Kidney capillary endothelial cell (primary cell): ENCODE results near the gene PYGO2.
A peak's percentile ranks its signal among the peaks of the same experiment; 100 is the strongest.

Experiments
- DNase-seq: peaks from one replicate; pipeline ENCODE4 v3.0.0-alpha.2; 2018; ENCODE audit warnings: low spot score

Gene PYGO2, protein sequence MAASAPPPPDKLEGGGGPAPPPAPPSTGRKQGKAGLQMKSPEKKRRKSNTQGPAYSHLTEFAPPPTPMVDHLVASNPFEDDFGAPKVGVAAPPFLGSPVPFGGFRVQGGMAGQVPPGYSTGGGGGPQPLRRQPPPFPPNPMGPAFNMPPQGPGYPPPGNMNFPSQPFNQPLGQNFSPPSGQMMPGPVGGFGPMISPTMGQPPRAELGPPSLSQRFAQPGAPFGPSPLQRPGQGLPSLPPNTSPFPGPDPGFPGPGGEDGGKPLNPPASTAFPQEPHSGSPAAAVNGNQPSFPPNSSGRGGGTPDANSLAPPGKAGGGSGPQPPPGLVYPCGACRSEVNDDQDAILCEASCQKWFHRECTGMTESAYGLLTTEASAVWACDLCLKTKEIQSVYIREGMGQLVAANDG

DNA sequence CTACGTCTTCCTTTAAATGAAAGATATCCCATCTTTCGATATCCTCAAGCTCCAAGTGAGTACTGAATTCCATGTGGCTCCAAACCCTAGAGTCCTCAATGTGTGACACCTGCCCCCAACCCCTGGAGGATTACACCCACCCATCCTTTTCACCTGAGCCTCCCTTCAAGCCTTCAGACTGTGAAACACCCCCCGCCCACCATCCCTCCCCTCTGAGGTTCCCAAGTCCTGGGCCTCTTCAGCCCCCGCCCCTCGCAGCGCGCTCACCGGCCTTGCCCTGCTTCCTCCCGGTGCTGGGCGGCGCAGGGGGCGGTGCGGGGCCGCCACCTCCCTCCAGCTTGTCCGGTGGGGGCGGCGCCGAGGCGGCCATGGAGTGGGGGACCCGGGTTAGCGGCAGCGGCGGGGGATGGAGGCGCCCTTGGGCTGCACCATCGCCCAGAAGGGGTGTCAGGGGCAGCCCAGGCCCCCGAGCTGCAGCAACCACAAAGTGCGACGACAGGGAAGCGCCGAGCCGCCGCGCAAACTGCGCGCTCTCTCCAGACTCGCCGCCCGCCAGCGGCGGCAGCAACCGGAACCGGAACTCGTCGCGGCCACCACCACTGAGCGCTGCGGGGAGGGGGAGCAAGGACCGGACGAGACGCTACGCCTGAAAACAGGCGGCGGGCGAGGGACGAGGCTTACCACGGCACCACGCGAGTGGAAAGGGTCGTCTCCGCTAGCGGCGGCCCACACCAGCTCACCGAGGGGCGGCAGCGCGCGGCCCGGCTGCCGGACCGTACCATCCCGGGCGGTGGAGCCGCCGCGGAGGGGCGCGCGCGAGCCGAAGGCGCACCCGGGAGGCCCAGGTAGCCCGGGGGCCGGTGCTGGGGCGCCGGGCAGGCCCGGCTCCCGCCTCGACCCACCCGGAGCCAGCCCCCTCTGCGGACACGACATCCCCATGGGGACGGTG, at the start of gene PYGO2:
Gene PYGO2, minus strand, starts transcription at position 576 of the 949 bp plus-strand sequence. Its CDS starts 206 bp downstream, at position 370.
- peak; percentile 66 for DNase-seq

DNA sequence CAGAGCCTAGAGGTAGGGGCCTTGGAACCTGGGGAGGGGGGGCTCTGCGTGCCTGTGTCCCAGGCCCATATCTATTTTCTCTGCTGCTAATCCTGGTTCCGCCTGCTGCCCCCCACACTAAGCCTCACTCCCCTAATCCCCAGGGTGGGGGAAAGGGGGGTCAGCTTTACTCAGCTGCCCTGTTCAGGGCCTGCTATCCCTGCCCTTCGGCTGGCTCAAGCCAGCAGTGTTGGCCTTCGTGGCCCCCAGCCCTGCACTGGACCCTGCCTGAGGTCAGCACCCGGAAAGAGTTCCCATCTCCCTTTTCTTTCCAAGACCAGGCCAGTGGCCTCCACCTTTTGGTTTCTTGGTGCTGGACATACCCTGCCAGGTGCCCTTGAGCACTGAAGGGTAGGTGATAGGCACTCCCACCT, 49.4 kb upstream of the PYGO2 start:
- DNase-seq: no peak

DNA sequence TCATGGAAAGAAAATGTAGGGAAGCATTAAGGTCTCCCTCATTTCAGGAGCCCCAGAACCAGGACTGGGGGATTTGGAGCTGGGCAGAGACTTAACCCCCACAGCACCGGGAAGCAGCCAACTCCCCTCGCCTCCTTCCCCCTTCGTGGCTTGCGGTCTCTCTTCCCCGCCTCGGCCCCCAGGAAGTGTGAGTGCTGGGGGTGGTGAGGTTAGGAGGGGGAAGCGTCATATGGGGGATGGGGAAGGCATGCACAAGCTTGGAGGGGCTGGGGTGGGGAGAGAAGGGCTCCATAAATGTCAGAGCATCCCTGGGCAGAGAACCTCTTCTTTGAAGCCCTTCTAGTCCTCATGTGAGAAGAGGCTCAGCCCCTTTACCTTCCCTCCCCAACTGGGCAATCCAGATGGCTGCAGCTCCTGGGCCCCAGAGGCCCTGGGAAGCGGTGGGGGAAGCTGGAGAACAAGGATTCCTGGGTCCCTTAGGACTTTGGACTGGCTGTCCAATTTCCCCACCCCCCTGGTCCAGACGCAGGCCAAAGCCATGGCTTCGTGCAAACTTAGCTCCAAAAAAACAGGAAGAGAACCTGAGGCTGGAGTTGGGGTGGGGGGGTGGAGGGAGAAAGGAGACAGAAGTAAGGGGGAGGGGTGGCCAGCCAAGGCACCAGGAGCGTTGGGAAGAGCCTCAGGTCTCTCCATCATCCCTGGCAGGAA, 48.8 kb upstream of the PYGO2 start:
- DNase-seq: no peak

DNA sequence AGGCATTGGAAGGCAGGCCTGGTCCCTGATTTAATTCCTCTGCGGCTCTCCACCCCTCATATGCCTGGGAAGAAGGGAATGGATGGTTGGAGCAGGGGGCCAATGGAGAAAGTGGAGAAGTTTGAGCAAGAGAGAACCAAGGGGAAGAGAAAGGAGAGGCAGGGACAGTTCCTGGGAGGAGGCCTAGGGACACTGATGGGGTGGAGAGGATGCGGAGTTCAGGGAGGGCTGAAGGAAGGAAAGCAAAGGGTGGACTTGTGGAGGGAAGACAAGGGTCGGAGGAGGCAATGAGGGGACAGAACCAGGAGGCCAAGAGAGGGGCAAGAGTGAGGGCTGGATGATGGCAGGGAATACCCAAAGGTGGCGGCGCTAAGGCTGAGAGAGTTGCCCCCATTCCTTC, 48.2 kb upstream of the PYGO2 start:
- no peak for DNase-seq

DNA sequence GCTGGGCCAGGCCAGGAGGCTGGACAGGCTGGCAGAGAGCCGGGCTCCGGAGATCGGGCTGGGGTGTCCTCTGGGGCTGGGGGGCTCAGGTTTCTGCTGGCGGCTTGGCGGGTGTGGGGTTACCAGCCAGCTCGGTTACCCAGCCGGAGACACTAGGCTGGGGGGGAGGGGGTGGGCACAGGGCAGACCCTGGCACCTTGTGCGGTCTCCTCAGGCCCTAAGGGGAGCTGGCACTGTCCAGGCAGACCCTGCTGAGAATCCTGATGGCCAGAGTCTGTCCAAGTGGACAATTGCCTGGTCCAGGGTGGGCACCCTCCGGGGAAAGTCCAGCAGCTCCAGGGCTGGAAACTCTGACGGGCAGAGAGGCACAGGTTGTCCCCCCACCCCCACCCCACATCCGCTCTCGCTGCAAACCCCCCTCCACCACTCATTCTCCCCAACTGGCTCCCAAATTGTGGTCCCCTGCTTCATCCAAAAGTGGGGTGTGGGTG, 47.7 kb upstream of the PYGO2 start:
- no peak for DNase-seq

DNA sequence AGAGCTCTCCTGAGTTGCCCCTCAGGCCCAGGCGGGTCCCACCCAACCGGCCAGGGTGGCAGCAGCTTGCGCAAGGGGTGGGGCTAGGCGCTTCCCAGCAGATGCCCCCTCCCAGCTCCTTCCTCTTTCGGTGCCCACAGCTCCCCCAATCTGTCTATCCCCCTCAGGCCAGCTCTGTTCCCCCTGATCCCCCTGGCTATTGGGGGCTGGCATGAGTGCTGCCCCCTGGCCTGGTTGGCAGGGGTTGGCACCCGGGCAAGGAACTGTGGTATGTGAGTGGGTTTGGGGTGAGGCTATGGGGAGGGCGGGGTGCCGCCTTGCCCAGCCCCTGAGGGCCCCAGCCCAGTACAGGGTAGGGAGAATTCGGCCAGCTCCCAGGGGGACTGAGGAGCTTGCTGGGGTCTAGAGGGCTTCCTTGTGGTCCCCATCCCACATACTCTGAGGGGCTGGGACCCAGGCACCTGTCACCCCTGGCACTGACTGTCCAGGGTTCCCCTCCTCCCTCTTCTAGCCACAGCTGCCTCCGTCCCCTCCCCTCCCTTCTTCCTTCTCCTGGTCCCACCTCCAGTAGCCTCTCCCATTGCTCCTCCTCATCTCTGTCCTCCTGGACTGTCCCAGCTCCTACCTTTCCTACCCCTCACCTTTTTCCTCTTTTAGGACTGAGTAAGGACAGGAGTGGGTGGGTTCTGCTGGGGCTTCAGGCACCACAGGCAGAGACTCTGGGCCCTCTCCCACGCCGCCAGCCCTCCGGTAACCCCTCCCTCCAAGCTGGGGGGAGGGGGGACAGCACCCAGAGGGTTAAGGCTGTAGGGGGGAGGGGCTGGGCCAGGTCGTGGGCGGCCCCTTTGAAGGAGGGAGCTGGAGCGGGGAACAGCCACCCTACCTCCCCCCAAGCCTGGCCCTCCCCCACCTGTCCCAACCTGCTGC, 46.7 kb upstream of the PYGO2 start:
- DNase-seq: no peak

DNA sequence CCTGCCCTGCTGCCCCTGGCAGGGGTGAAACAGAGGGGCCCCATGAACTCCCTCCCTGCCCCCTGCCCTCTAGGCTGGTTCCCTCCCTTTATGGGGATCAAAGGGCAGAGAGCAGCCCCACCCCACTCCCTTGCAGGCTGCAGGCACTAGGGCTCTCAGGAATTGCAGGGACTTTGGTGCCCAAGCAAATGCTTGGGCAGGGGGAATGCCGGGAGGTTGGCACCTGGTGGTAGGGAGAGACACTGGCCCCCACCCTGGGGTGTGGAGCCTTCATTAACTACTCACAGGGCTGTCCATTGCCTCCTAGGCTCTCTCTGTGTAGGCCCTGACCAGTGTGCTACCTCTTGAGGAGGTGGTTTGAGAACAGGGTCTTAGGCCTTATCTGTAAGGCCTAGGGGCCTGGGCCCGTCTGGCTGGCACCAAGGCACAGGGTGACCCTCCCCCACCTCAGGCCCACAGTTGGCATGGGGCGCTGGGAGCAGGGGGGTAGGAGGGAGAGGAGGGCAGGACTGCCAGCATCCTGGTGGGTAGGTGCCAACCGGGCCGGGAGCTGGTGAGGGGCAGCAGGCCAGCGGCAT, 45.8 kb upstream of the PYGO2 start:
- DNase-seq: no peak

DNA sequence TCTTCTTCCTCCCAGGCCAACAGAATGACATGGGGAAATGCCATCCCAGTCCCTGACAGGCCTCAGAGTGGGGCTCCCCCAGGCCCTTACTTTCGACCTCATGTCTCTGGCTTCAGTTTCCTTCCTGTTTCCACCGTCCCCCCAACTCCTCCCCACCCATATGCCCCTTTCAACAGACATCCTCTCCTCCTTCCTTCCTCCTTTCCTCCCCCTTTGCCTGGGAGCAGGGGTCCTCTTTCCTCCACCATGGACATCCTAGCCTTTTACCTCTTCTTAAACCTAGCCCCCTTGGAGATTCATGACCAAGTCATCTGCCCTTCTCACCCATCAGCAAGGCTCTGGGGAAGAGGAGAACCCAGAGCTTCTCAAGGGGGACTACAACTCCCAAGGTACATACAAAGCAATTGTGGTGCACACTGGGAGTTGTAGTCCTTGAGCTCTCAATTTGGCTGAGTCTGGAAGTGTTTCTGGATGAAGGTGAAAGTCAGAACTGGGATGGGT, 45.1 kb upstream of the PYGO2 start:
- no peak for DNase-seq

DNA sequence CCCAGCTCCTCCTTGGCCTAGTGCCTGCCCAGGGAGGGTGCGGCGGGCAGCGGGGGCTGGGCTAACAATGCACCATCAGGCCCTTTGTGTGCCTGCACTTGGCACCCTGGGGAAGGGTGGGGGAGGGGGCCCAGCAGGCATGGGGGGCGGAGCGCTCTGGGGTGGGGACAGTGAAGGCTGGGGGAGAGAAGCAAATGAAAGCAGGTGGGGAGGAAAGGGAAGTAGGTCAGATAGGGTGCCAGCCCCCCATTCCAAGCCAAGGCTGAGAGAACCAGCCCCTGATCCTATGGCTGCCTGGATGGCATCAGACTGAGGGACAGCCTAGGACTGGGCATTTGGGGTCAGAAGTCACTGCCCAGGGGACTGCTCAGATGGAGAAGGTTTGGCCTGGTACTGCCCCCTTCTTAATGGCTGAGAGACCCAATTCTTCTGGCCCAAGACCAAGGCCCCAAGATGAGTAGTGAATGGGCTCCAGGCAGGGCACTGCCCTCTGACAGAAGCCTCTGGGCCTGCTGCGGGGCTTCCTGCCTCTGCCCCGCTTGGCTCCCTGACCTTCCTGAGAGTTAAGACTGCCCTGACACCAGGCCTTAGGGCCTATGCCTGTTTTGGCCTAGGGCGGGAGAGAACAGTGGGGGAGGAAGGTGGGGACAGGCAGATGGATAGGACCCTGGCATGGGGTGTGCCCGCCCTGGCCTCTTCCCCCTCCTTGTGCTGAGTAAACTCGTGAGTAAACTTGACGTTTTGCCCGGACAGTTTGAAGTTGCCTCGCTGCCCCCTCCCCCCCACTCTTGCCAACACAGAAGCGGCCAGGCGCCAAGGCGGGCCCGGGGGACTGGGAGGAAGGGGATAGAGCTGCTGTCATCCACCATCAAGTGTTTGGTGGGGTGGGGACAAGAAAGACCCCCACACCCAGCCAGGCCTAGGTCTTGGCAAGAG, 43.8 kb upstream of the PYGO2 start:
- no peak for DNase-seq

DNA sequence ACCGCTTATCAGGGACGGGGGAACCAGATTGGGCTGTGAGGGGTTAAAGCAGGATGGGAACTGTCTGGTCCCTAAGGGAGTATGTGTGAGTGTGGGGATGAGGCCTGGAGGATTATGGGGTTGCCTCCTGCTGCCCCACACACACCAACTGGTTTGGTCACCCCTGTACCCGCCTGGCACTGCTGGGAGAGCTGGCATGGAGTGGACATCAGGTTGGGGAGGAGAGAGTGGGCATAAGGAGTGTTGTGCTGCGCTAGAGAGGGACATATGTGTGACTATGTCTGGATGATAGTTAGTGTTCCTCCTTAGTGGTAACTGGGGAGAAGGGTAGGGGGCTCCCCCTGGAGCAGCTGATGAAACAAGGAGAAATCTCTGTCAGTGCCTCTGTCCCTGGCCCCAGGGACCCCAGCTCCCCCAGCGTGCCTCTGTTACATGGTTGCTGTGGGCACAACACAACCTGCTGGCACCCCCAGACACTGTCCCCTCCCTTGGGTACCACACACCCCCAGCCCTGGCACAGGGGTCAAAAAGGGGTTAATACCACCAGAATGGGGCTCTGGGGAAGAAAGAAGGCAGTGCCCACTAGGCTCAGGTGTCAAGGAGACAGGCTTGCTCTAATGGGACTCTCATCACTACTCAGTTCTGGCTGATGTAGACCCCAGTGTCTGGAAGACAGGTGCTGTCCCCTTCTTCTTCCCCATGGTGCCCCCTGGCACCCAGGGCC, 42.9 kb upstream of the PYGO2 start:
- no peak for DNase-seq

DNA sequence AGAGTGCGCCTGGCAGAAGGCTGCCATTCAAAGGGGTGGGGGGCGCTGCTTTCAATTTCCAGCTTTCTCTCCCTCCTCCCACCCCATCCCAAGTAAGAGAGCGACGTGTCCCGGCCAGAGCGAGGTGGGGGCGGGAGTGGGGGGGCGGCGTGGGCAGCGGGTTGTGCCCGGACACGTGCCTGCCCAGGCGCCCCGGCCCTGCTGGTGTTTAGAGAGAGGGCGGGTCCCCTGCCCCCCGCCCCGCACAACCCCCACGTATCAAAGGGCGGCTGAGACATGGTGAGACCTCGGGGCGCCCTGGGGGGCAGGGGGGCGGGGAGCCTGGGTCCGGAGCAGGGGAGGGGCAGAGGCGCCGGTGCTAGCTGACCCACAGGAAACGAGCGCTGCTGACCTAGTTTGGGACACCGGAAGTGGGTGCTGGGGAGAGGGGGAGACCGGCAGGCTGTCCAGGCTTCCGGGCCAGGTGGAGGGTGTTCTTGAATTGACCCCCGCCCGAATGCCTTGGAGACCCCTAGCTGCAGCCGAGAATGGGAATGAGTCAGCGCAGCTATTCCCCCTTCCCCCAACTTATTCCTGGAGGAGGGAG, 42.3 kb upstream of the PYGO2 start:
- DNase-seq: peak; percentile 56

DNA sequence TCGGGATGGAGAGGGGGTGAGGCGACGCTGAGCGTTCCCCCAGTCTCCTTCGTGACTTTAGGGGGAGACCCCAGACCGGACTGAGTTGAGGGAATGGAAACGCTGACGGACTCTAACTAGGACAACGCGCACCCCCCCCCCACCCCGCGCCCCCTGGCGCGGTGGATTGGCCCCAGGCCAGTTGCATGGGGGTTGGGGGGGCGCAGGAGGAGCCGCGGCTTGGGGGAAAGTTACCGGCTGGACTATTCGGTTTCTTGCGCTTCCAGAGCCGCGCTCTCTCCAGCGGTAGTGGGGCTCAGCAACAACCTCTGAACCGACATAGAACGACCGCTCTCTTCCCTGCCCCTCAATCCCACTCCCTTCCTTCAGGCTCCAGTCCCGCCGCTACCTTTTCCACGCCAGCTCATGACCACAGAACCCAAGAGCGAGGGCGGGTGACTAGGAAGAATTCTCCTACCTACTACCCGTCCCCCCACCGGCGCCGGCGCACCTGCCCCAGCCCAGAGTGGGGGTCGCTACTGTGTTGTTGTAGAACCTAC, 41.7 kb upstream of the PYGO2 start:
- DNase-seq: no peak

DNA sequence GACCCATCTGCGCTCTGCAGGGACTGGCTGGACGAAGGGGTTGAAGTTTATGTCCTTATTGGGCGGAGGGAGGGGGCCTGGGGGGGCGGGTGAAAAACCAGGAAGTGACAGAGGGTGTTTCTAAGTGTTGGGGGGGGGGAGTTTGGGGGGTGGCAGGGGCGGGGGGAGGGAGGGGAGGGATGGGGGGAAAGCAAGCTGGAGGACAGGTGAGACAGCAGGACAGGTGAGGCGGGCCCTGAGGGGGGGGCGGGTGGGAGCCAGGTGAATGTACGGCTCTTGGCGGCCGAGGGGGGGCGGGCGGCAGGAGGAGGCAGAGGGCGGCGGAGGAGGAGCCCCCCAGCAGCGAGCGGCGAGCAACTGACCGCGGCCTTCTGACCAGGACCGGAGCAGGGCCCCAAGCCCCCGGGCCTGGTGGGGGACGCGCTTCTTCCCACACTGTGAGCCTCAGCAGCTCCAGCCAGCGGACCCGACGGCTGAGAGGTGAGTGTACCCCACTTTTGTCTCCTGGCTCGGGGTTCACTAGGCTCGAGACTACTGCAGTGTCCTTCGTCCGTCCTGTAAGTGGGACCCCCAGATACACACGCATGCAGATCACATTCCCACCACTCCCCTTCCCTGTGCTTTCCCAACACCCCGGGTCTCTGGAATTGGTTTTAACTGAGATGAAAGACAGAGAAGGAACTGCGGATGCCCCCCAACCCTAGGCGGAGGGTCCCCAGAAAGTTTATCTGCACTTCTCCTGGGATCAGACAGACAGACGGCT, 41.1 kb upstream of the PYGO2 start, which contains the start of gene ZBTB7B:
Gene ZBTB7B, plus strand, starts transcription at position 339 of the 763 bp plus-strand sequence. CDS start 11,859 bp downstream, outside the sequence.
- DNase-seq: no peak

DNA sequence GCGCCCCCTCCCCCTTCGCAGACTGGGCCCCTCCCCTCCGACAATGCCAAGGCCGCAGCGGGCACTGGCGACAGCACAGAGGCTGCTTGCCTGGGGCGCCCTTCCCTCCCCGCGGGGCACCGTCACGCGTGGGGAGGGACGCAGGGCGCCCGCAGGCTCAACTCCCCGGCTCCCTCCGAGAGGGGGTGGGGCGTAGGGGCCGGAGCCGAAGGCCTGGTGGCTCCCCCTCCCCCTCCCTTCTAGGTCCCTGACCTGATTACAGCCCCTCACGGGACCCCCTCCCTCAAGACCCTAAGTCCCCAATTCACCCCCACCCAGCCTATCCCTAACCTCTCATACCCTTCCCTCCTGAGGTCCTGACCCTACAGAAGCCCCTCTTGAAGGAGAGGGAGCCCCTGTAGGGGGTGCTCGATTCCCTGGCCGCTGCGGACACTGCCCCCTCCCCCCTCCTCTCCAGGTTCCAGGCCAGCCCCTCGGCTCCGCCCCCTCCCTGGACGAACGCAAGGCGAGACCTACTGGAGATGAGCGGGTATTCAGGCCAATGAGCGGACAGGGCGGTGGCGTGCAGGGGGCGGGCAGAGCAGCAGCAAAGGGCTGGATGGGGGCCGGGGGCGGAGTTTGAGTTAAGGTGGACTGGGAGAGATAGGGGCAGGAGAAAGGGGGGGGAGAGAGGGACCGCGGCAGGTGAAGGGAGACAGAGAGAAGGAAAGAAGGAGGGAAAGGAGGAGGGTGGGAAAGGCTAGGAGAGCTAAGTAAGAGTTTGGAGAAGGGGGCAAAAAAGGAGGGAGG, 40.3 kb upstream of the PYGO2 start:
- peak; percentile 98 for DNase-seq

DNA sequence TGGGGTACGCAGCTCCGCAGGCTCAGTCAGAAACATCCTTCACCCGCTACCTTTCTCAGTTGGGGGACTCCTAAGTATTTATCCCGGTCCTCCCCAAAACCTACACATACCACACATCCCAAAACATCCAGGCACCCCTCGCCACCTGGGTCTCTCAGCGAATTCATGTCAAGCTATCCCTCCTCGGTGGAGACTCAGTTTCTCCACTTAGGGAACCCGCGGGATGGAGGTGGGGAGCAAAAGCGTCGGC, 39.8 kb upstream of the PYGO2 start:
- no peak for DNase-seq

DNA sequence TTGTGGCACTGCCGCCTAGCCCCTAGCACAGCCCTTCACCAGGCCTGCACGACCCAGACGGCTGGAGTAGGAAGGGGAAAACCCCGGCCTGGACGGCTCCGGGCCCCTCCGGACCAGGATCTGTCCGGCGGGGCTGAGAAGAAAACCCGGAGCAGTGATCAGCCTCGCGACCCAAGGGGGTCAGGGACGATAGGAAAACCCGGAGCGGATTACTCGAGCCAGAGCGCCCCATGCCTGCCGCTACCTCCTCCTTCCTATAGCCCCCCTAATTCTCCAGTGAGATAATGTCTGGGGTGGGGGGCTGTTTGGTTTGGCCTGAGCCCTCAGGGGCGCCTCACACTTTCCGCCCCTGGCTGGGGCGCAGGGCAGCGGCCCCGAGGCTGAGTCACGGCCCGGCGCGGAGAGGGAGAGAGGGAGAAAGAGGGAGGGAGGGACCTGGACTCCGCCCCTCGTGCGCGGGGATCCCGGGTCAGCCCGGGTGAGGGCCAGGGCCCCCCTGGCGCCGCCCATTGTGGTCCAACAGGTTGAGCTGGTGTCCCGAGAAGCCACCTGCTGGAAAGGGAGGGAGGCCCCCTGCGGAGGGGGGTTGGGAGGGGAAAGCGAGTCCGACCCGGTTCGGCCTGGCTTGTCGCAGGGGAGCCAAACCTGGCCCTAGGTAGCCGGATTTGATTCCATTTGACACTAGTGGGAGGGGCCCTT, 39.3 kb upstream of the PYGO2 start:
- peak; percentile 60 for DNase-seq
